ENCODE measurements around the gene STK35.

STK35 gene

GRCh38 chr20:2086980-2087377 is 14.6 kb upstream of the STK35 start:
- Mint-ChIP-seq H3K36me3 (ENCODE audit: low read depth) (no peaks in the 10 kb centered on the region), H3K27ac (no peak overlapping the region), H3K9me3 (no peaks in the 10 kb centered on the region), H3K27me3 (ENCODE audit: low read depth) (peaks cover 38% of the 10 kb centered on the region), H3K4me3 (no peak overlapping the region), H3K4me1 (no peaks in the 10 kb centered on the region)
- no peak for TF ChIP-seq CTCF (IDR thresholded peaks at IDR 0.05; ENCODE audit: unreplicated experiment in 3 of 3)

DNA sequence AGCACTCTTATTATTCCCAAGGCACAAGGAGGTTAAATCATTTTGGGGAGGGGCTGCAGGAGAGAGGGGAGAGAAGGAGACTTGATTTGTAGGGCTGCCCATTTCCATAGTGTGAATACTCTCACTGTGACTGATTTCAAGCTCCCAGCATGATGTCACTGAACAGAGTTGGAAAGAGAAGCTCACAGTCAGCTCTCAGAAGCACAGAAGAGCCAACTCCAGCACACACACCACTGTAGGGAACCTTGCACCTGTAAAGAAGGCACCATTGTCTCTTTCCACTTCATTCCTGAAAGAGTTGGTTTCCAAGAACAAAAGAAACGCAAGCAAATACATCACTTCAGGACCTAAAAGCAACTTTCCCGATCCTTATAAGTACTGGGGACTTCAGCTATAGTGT is 12.7 kb upstream of the STK35 start:
- Mint-ChIP-seq H3K4me1 (no peaks in the 10 kb centered on the region), H3K9me3 (no peaks in the 10 kb centered on the region), H3K36me3 (ENCODE audit: low read depth) (no peaks in the 10 kb centered on the region)

GRCh38 chr20:2089447-2089846 is 12.2 kb upstream of the STK35 start:
- Mint-ChIP-seq H3K9me3 (no peaks in the 10 kb centered on the region), H3K27ac (no peak overlapping the region), H3K36me3 (ENCODE audit: low read depth) (no peaks in the 10 kb centered on the region), H3K4me1 (no peaks in the 10 kb centered on the region), H3K4me3 (no peak overlapping the region), H3K27me3 (ENCODE audit: low read depth) (peaks cover 51% of the 10 kb centered on the region)
- no peak for TF ChIP-seq CTCF (IDR thresholded peaks at IDR 0.05; ENCODE audit: unreplicated experiment in 3 of 3)

More for the DNA sequence above, 12.7 kb upstream of the STK35 start:
- H3K27ac Mint-ChIP-seq = no peak overlapping the region
- H3K4me3 Mint-ChIP-seq = no peak overlapping the region
- TF ChIP-seq CTCF (IDR thresholded peaks at IDR 0.05; ENCODE audit: unreplicated experiment in 3 of 3) = no peak
- peaks cover 45% of the 10 kb centered on the region for H3K27me3 Mint-ChIP-seq (ENCODE audit: low read depth)

GRCh38 chr20:2093159-2093781 is 8.4 kb upstream of the STK35 start:
- Mint-ChIP-seq H3K4me3 (no peak overlapping the region), H3K27ac (no peak overlapping the region), H3K27me3 (ENCODE audit: low read depth) (peaks cover 60% of the 10 kb centered on the region), H3K9me3 (no peaks in the 10 kb centered on the region), H3K36me3 (ENCODE audit: low read depth) (no peaks in the 10 kb centered on the region), H3K4me1 (no peaks in the 10 kb centered on the region)
- peak; percentile 26 to 62 (median 41) for TF ChIP-seq CTCF (IDR thresholded peaks at IDR 0.05; ENCODE audit: unreplicated experiment in 3 of 3)

DNA sequence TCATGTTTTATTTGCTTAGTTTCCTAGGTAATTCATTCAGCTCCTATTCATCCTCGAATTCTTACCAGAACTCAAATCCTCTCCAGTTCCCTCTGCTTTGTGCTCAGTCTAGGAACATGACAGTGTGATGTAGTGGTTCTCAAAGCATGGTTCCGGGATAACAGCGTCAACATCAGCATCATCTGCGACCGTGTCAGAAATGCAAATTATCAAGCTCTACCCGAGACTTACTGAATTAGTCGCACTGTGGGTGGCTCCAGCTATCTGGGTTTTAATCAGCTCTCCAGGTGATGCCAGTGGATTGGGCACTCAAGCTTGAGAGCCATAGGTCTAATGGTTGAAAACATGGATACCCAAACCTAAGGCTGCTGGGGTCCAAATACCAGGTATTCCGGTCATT is 7.7 kb upstream of the STK35 start:
- Mint-ChIP-seq H3K27me3 (ENCODE audit: low read depth) (peaks cover 54% of the 10 kb centered on the region), H3K36me3 (ENCODE audit: low read depth) (no peaks in the 10 kb centered on the region), H3K4me1 (no peaks in the 10 kb centered on the region), H3K4me3 (no peak overlapping the region), H3K27ac (no peak overlapping the region), H3K9me3 (no peaks in the 10 kb centered on the region)
- no peak for TF ChIP-seq CTCF (IDR thresholded peaks at IDR 0.05; ENCODE audit: unreplicated experiment in 3 of 3)

- TF ChIP-seq CTCF (IDR thresholded peaks at IDR 0.05; ENCODE audit: unreplicated experiment in 3 of 3) = no peak
- peaks cover 30% of the 10 kb centered on the region for H3K4me1 Mint-ChIP-seq
- no peaks in the 10 kb centered on the region for H3K9me3 Mint-ChIP-seq
- peak overlapping the region; percentile 93 to 99 (median 95) for H3K4me3 Mint-ChIP-seq
- peaks cover 18% of the 10 kb centered on the region for H3K36me3 Mint-ChIP-seq (ENCODE audit: low read depth)
- peak overlapping the region; percentile 100 for H3K27ac Mint-ChIP-seq
- H3K27me3 Mint-ChIP-seq (ENCODE audit: low read depth) = peaks cover 2% of the 10 kb centered on the region
These were observed 398 bp downstream of the STK35 start for GRCh38 chr20:2101865-2102584.
